Islet of Langerhans (tissue), 1 donor: ENCODE data around the gene SLC26A3.
"Not testable (repeated sequence)": the region's sequence is repeated elsewhere in the genome, so short reads cannot be mapped to it uniquely, and the experiment has no call there.

ENCODE experiments used
- FAIRE-seq: peaks from one replicate; lab custom pipeline; 2011; peaks lifted over from hg19 to GRCh38; lab: Jason Lieb, UNC

SLC26A3 gene

DNA sequence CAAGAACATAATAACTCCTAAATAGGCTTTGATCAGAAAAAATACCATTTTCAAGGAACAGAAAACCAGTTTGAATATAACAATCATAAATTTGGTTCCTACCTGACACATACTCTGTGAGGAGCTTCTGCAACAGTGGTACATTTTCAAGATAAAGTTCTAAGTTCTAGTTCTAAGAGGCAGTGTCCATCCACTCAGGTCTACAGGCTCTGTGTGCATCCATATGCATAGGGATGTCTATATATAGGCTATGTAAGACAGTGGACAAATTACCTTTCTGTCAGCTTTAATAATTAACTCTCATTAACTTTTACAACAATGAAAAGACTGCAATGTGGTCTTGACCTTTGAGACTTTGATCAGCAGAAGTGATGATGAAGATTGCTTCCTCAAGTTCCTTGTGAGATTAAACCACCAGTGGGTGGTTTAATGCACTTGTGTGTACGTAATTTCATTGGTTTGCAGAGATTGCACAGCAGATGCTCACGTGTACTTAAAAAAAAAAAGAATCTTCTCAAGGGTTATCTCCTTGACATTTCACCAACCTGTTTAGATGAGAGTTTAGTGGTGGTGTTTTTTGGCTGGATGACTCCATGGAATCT is at the start of gene SLC26A3:
Gene SLC26A3 (minus strand): TSS at position 215 of the 602 bp plus-strand sequence. CDS start 8,714 bp downstream, outside the sequence.
- FAIRE-seq = no peak

- no peak for FAIRE-seq
Measured at GRCh38 chr7:107850643-107851042, 47.6 kb upstream of the SLC26A3 start.

DNA sequence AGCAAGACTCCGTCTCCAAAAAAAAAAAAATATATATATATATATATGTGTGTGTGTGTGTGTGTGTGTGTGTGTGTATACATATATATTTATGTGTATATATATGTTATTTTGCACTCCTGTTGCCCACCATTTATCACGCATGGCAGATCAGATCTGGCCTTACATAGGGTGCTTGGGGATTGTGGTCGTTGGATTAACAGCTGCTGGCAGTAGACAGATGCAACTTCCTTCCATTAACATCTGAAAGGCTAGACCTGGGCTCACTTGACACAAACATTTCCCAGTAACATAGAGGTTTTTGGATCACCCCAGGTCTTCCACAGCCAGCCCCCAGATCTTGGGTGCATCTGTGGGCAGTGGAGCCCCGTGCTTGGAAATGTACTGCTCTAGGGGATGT is 47.2 kb upstream of the SLC26A3 start:
- FAIRE-seq = no peak

DNA sequence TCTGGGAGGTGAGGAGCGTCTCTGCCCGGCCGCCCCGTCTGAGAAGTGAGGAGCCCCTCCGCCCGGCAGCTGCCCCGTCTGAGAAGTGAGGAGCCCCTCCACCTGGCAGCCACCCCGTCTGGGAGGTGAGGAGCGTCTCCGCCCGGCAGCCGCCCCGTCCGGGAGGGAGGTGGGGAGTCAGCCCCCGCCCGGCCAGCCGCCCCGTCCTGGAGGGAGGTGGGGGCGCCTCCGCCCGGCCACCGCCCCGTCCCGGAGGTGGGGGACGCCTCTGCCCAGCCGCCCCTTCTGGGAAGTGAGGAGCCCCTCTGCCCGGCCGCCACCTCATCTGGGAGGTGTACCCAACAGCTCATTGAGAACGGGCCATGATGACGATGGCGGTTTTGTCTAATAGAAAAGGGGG is 45.2 kb upstream of the SLC26A3 start:
- FAIRE-seq = not testable (repeated sequence)

- not testable (repeated sequence) for FAIRE-seq
Measured at GRCh38 chr7:107847836-107848175, 44.8 kb upstream of the SLC26A3 start.

DNA sequence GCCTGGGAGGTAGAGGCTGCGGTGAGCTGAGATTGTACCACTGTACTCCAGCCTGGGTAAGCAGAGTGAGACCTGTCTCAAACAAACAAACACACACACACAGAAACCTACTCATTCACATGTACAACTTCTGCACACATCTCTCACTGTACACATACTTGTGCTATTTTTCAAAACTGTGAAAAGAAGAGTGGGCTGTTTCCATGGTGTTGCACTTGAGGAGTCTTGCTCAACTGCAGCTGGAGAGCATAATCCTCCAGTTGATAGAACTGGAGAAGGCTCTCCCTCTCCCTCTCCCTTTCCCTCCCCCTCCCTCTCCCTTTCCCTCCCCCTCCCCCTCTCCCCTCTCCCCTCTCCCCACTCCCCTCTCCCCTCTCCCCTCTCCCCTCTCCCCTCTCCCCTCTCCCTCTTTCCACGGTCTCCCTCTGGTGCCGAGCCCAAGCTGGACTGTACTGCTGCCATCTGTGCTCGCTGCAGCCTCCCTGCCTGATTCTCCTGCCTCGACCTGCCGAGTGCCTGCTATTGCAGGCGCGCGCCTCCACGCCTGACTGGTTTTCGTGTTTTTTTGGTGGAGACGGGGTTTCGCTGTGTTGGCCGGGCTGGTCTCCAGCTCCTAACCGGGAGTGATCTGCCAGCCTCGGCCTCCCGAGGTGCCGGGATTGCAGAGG is 44.3 kb upstream of the SLC26A3 start:
- no peak for FAIRE-seq

DNA sequence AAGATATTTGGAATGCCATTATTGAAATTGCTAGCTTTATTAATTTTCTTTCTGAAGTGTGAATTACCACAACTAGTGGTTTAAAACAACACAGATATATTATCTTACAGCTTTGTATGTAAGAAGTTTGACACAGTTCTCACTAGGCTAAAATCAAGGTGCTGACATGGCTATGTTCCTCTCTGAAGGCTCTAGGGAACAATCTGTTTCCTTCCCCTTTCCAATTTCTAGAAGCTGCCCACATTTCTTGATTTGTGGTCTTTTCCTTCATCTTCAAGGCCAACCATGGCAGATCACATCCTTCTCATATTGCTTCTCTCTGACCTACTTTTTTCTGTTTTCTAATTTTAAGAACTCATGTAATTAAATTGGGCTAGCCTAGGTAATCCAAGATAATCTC is 43.3 kb upstream of the SLC26A3 start:
- no peak for FAIRE-seq

GRCh38 chr7:107843184-107843583 is 40.2 kb upstream of the SLC26A3 start:
- FAIRE-seq = no peak

DNA sequence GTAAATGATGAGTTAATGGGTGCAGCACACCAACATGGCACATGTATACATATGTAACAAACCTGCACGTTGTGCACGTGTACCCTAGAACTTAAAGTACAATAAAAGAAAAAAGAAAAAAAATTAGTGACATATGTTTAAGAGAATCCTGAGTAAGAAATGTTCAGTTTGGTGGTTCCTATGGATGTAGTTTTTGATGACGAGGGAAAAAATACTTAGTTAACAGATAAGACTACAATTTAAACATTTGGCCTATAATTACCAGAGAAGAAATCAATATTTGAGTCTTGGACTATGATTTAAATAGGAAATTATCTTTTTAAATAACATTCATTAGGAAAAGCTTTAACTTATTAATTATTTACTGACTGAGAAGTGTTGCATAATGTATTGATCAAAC is 39.2 kb upstream of the SLC26A3 start:
- no peak for FAIRE-seq

DNA sequence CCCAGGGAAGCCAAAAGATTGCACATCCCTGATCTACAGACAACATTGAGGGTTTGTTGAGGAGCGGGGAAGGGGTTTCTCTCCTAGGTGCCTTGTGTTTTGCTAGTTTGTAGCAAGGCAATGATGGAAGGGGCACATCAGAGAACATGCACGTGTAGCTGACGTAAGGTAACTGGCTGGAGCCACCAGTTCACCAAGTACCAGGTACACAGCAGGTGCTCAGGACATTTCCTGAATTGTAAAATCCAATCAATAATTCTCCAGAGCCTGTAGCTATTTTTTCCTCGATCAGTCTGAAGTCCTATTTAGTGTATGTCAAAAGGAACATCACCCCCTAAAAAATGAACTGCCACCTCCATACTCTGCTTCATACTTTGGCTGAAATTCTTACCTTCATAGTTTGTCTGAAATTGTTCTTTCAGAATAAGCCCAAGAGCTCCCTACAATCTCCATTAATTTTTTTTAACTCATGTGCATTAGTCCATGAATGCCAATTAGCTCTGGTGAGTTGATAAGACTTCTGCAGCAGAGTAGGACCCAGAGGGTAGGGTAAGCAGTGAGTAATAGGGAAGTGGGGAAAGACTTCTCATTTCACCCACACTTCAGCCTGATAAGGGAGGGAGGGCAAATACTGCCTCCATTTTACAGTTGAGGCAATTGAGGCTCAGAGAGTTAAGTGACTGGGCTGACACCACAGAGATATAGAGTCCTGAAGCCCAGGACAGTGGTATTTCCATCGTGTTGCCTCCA is 36.0 kb upstream of the SLC26A3 start:
- FAIRE-seq = no peak

GRCh38 chr7:107838024-107838601 is 35.1 kb upstream of the SLC26A3 start:
- no peak for FAIRE-seq

GRCh38 chr7:107837145-107837512 is 34.1 kb upstream of the SLC26A3 start:
- FAIRE-seq = no peak

DNA sequence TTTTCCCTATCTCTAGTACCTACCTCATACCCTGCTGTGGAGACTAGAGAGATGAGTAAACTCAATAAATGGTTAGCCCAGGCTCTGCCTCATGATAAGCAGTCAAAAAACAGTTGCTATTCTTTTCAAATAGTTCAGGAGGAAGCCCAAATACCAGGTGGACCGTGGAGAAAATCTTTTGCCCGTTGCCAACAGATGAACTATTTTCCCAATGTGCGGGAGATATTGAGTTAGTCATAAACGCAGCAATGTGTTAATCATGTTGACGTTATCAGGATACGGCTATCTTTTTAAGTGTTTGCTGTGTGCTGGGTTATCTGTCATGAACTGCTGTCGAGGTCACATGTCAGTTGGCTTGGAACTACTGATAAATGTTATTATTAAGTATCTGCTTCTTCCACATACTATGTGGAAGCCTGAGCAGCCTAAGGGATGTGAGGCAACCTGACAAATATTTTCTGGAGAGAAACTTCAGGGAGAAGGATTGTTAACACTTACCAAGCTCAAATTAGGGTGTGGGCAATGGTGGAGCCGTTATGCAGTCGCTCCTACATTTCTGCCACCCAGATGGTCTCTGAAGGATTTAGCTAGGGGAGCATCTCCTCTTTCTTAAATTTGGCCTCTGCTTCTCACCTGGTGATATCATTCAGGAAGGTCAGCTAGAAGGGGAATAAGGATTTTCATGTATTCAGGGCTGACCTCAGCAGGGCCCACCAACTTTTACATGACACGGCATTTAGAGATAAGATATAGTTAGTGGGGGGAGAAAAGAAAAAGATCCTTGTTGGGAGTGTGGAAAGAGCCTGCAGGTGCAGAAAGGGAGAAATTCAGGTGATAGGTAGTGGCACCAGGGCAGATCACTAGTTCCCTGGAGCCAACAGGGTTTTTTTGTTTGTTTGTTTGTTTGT is 33.5 kb upstream of the SLC26A3 start:
- FAIRE-seq = peak; percentile 30

- no peak for FAIRE-seq
Measured at GRCh38 chr7:107834401-107834800, 31.4 kb upstream of the SLC26A3 start.

DNA sequence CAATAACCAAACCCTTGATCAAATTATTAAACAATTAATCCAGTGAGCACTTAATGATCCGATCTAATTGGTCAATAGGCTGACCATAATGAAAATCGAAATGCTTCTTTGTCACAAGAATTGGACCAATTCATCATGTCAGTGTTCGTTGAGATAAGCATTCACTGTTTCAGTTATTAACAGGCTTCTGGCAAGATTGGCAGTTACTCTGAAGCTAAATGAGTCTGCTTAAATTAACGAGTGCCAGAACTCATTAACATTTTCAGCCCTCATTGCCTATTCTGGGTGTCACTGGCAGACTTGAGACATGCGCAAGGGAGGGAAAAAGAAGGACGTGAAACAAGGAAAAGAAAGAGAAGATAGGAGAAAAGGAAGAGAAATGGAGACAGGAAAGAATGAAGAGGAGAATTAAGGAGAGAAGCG is 30.7 kb upstream of the SLC26A3 start:
- no peak for FAIRE-seq

- no peak for FAIRE-seq
Measured at GRCh38 chr7:107830420-107830819, 27.4 kb upstream of the SLC26A3 start.

- no peak for FAIRE-seq
Measured at GRCh38 chr7:107828540-107828939, 25.5 kb upstream of the SLC26A3 start.

- FAIRE-seq = no peak
Measured at GRCh38 chr7:107827501-107827900, 24.5 kb upstream of the SLC26A3 start.

GRCh38 chr7:107826451-107826850 is 23.4 kb upstream of the SLC26A3 start:
- no peak for FAIRE-seq

DNA sequence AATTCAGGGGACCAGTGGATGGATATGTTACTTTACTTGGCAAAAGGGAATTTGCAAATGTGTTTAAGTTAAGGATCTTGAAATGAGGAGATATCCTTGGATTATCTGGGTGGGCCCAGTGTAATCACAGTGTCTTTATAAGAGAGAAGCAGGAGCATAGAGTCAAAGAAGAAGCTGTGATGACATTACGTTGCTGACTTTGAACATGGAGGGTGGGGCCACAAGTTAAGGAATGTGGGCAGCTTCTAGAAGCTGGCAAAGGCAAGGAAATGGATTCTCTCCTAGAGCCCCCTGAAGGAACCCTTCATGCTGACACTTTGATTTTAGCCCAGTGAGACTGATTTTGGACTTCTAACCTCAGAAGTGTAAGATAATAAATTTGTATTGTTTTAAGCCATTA is 21.8 kb upstream of the SLC26A3 start:
- no peak for FAIRE-seq

DNA sequence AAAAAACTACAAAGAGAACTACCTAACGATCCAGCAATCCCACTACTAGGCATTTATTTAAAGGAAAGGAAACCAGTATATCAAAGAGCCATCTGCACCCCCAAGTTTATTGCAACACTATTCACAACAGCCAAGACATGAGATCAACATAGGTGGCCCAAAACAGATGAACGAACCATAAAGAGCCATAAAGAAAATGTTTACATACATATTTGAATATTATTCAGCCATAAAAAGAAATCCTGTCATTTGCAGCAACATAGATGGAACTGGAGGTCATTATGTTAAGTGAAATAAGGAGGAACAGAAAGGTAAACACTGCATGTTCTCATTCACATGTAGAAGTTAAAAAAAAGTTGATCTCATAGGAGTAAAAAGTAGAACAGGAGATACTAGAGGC is 15.6 kb upstream of the SLC26A3 start:
- no peak for FAIRE-seq

DNA sequence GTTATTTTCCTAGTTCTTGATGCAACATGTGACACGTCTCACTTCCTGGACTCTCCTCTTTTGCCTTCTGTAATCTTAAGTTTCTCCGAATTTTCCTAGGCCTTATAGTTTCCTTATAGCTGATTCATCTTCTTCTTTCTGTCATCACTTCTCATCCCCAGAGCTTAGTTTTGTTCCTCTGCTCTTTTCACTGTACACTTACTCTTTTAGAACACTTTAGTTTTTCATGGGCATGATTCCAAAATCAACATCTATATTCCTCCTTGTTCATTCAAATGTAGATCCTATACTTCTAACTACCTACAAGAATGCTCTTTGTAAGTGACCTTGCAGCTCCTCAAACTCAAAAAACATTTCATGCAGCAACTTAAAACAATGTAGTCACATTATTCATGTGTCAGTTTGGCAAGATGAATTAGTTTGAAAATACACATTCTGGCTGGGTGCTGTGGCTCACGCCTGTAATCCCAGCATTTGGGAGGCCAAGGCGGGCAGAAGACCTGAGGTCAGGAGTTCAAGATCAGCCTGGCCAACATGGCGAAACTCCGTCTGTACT is 13.1 kb upstream of the SLC26A3 start:
- FAIRE-seq = no peak
